DMS153 treated with DMSO at 0.1 percent for 48 hours (cell line): ENCODE data around the gene GPRC5B.

ENCODE experiments used
- DNase-seq: peaks from one replicate; lab custom pipeline; 2025; ENCODE audit not compliant: unreplicated experiment; lab: John Stamatoyannopoulos, UW

Gene GPRC5B, protein sequence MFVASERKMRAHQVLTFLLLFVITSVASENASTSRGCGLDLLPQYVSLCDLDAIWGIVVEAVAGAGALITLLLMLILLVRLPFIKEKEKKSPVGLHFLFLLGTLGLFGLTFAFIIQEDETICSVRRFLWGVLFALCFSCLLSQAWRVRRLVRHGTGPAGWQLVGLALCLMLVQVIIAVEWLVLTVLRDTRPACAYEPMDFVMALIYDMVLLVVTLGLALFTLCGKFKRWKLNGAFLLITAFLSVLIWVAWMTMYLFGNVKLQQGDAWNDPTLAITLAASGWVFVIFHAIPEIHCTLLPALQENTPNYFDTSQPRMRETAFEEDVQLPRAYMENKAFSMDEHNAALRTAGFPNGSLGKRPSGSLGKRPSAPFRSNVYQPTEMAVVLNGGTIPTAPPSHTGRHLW

DNA sequence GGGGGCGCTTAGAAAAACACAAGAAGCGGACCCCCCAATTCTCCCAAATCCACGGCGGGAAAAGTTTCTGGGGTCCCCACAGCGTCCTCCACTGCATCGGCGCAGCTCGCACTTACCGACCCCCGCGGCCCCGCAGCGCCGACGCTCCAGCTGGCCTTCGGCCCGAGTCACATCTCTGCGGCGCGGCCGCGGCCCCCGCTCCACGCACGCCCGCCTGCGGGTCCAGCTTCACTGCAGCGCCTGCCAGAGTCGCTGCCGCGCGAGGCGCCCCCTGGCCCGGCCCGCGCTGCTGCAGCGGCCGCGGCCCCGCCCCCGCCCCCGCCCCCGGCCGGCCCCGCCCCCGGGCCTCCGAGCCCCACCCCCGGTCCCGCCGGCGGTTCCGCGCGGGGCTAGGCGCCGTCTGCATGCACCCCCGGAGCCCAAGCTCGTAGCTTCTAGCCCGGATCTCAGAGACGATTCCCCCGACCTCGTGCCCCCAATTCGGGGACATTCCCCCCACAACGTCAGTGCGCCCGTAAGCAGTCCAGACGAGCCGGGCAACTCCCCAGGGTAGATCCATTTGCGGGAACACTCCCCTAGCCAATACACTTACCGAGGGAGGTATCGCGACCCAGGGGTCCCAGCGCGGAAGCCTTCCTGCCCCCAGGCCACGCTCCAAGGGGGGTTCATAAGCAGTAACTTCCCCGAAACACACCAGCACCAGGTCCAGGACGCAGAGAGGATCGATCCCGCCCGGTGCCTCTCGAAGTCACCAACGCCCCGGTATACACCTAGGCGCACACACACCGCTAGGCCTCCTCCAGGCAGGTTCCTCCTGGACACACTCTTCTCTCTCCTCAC, at the start of gene GPRC5B:
GPRC5B (minus strand) TSS at position 238 of the 840 bp plus-strand sequence. CDS start 12,003 bp downstream, outside the sequence.
- DNase-seq = no peak

DNA sequence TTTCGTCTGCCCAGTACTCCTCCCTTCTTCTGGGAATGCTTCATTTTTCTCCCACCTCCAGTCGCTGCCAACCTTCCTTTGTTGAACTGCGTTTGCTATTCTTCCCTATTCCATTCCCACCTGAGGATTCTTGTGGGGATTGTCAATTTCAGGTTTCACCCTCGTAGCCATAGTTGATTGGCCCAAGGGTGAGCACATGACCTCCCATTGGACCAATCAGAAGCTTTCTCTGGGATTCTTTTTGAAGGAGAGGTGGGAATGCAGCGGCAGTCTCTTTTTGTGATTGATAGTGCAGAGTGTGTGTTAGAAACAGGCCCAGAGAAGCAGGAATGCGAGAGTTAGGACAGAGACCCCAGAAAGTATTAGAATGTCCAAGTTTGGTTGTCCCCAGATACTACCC, 49.1 kb upstream of the GPRC5B start:
- DNase-seq = no peak

- DNase-seq = no peak
Observed at GRCh38 chr16:19929062-19929511, 44.4 kb upstream of the GPRC5B start.

DNA sequence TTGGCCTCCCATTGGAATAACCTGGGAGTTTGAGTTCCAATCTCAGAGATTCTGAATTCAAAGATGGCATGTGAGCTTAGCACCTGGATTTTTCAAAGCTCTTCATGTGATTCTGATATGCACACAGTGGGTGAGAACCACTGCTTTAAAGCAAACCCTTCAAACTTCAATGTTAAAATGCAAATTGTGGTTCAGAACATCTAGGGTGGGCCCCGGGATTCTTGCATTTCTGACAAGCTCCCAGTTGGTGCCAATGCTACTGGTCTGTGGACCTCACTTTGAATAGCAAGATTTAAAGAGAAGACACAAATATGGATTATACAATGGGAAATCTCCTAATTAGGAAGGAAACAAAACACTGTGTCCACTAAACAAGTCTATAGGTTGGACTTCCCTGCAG, 43.8 kb upstream of the GPRC5B start:
- DNase-seq = no peak

GRCh38 chr16:19926449-19927390, 42.1 kb upstream of the GPRC5B start:
- no peak for DNase-seq

DNA sequence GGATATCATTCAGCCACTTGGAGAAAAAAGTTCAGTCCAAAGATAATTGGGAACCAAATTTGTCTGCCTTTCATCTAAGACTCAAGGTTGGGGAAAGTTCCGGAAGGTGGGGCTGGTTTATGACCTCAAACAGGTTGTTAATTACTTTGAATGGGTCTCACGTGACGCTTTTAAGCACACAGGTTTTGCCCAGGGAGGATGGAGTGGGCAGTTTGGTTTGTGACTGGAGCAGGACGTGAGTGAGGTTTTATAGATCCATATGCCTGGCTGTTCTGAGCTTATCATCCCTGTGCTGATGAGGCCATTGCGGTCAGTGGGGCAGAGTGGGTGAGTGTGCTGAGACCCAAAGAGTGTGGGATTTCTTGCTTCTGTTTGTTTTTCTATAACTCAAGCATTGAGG, 38.7 kb upstream of the GPRC5B start:
- no peak for DNase-seq

DNA sequence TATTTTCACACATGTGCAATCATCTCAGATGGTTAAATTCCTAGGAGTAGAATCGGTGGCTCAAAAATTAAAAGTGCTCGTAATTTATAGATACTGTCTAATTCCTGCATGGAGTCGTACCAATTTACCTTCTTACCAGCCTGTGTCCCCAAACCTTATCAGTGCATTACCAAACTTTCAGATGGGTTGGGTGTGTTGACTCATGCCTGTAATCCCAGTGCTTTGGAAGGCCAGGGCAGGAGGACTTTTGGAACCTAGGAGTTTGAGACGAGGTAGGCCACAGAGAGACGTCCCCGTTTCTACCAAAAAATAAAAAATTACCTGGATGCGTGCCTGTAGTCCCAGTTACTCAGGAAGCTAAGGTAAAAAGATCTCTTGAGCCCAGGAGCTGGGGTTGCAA, 34.5 kb upstream of the GPRC5B start:
- no peak for DNase-seq

DNA sequence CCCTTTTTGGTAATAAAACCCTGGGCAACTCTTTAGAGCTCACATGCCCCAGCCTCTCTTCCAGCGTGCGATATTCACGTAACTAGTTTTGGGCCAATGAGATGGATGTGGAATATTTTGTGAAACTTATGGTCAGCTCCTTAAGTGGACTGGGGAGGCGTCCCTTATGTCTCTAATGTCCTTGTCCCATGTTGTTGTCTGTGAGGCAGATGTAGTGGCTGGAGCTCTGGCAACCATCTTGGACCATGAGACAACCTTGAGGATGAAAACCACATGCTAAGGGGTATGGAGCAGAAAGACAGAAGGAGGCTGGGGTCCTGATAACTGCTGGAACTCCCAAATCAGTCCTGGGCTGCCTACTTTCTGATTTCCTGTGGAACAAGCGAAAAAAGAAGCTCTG, 31.4 kb upstream of the GPRC5B start:
- DNase-seq = no peak

DNA sequence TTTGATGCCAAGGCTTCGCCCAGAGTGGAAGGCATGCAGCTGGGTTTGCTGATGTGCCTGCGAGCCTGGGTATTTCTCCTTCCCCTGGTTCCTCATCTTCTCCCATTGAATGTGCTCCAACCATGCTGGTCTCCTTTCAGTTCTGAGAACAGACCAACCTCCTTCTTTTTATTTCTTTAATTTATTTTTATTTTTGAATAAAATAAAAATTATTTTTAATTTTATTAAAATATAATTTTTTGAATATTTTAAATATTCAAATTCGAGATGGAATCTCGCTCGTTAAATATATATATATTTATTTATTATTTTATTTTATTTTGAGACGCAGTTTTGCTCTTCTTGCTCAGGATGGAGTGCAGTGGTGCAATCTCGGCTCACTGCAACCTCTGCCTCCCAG, 30.2 kb upstream of the GPRC5B start:
- no peak for DNase-seq

- DNase-seq = peak; percentile 53
Observed at GRCh38 chr16:19913340-19913645, 28.6 kb upstream of the GPRC5B start.

GRCh38 chr16:19912455-19913339, 28.0 kb upstream of the GPRC5B start:
- DNase-seq = no peak

GRCh38 chr16:19911747-19912454, 27.3 kb upstream of the GPRC5B start:
- DNase-seq = no peak

DNA sequence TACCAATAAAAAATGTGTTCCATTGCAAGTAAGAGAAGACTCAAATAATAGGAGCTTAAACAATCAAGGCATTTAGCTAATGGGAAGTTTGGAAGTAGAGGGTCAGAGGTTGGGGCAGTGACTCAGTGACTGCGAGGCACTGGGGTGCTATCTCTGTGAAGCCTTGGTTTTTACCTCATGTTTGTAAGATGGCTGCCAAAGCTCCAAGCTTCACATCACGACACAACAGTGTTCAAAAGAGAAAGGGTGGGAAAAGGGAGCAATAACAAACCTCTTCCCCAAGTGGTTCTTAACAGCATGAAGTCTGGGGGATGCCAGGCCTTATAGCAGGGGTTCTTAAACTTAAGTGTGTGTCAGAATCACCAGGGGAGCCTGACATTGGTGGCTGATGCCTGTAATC, 26.6 kb upstream of the GPRC5B start:
- no peak for DNase-seq

GRCh38 chr16:19909750-19910322, 25.2 kb upstream of the GPRC5B start:
- DNase-seq = no peak

- no peak for DNase-seq
Observed at GRCh38 chr16:19908921-19909320, 24.3 kb upstream of the GPRC5B start.

DNA sequence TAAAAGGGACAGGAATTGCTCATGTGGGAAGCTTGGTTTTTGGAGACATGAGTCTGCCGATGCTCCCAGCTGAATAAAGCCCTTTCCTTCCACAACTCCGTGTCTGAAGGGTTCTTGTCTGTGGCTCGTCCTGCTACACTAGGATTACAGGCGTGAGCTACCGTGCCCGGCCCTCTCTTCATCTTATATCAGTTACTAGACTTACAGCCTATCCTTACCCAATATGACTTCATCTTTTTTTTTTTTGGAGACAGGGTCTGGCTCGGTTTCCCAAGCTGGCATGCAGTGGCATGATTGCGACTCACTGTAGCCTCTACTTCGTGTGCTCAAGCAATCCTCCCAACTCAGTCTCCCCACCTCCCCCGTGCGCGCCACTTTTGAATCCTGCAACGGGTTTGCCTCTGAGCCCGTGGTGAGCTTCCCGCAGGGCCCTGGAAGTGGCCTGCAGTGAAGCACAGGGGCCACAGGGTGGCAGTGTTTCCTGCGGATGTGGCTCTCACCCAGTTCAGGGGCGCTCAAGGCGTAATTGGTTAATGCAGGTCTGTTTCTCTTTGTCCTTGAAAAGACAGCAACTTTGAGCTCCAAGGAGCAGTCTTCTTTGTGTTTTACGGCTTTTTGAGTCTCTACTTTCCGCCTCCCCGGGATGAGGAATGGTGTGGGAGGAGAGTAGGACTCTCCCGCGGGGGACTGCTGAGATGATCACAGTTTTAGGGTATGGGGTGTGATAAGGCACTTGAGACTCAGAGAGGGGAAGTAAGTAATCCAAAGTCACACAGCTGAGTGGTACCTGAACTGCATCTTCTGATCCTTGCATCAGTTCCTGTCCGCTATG, 22.7 kb upstream of the GPRC5B start:
- DNase-seq = peak; percentile 73

DNA sequence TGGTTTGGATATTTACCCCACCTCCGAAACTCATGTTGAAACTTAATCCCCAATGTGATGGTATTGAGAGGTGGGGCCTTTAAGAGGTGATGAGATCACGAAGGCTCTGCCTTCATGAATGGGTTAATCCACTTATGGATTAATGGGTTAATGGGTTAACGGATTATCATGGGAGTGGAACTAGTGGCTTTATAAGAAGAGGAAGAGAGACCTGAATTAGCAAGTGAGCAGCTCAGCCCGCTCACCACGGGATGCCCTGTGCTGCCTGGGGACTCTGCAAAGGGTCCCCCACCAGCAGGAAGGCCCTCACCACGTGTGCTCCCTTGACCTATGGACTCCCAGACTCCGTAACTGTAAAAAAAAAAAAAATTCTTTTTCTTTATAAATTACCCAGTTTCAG, 16.5 kb upstream of the GPRC5B start:
- no peak for DNase-seq

DNA sequence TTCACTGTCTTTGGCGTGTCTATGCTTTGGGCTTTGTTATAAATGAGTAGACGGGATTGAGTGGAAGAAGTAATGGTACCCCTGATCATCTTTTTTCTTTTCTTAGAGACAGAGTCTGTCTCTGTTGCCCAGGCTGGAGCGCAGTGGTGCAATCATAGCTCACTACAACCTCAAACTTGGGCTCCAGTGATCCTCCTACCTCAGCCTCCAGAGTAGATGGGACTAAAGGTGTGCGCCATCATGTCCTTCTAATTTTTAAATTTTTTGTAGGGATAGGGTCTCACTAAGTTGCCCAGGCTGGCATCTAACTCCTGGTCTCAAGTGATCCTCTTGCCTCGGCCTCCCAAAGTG, 14.9 kb upstream of the GPRC5B start:
- DNase-seq = no peak
